ENCODE data around the gene MAGI2.

GRCh38 chr7:78863281-78863680, 590.2 kb downstream of the MAGI2 start:
- TF ChIP-seq CTCF (IDR thresholded peaks at IDR 0.05) = no peak
- no peak for TF ChIP-seq POLR2A (IDR thresholded peaks at IDR 0.05)

All from body of pancreas (tissue), 4 donors.